GM21576 (cell line): ENCODE data around the gene MAPK1.

Experiments
- ATAC-seq: cut with Tn5 transposase; IDR thresholded peaks from one replicate; pipeline ENCODE4 v1.9.1; 2021; ENCODE audit warnings: mild to moderate bottlenecking, moderate library complexity; ENCODE audit not compliant: unreplicated experiment

MAPK1 gene

GRCh38 chr22:21709688-21710087, 157.8 kb downstream of the MAPK1 start:
- no peak for ATAC-seq

- no peak for ATAC-seq
Measured at GRCh38 chr22:21708960-21709359, 158.5 kb downstream of the MAPK1 start.

- ATAC-seq = no peak
Measured at GRCh38 chr22:21707677-21708076, 159.8 kb downstream of the MAPK1 start.
